Fibroblast of lung (primary cell): ENCODE data around the gene BLOC1S4. TPM values are rescaled to one million over a fixed set of nuclear protein-coding genes. Genes with fewer than 3 reads are reported as not detected.
"Not testable (repeated sequence)": the region's sequence is repeated elsewhere in the genome, so short reads cannot be mapped to it uniquely, and the experiment has no call there.

ENCODE experiments used
- DNase-seq, 2 donors: peaks; one replicate each; pipeline versions ENCODE4 v3.0.0 to v3.0.0-alpha.2; 2010; ENCODE audit warnings: low read depth in 2 of 2
- H2AFZ ChIP-seq: 2 replicates; pipeline ENCODE4 v1.5.1; 2012; ENCODE audit warnings: low read length, control low read depth, inconsistent platforms
- H3K27ac ChIP-seq: 2 replicates; pipeline ENCODE4 v1.5.1; 2011; ENCODE audit warnings: low read length, control low read depth; ENCODE audit not compliant: insufficient read depth
- H3K27me3 ChIP-seq: 2 replicates; pipeline ENCODE4 v1.5.1; 2011; ENCODE audit warnings: mild to moderate bottlenecking, low read length; ENCODE audit not compliant: control insufficient read depth, insufficient read depth
- H3K36me3 ChIP-seq: 2 replicates; pipeline ENCODE4 v1.5.1; 2011; ENCODE audit warnings: low read length; ENCODE audit not compliant: control insufficient read depth, insufficient read depth
- H3K4me1 ChIP-seq: 2 replicates; pipeline ENCODE4 v1.5.1; 2011; ENCODE audit warnings: low read length; ENCODE audit not compliant: control insufficient read depth, insufficient read depth; ENCODE audit errors: extremely low read depth
- H3K4me2 ChIP-seq: 2 replicates; pipeline ENCODE4 v1.5.1; 2011; ENCODE audit warnings: low read length, control low read depth; ENCODE audit not compliant: insufficient read depth; ENCODE audit errors: extremely low read depth
- H3K4me3 ChIP-seq, 4 experiments: fragments of 200-600 bp in 1 of 4; sonication (generic) in 1 of 4; replicated peaks in 1 of 4; 2 replicates each; pipeline ENCODE4 v1.5.1; 2011 to 2016; ENCODE audit warnings: low read length in 4 of 4, low read depth in 3 of 4, mild to moderate bottlenecking in 3 of 4, control low read depth in 2 of 4, inconsistent platforms in 1 of 4, mixed read lengths in 1 of 4; ENCODE audit not compliant: insufficient read depth in 1 of 4; ENCODE audit errors: control extremely low read depth in 1 of 4
- H3K79me2 ChIP-seq: 2 replicates; pipeline ENCODE4 v1.5.1; 2012; ENCODE audit warnings: mild to moderate bottlenecking, low read length, inconsistent platforms; ENCODE audit not compliant: control insufficient read depth, insufficient read depth
- H3K9ac ChIP-seq: 2 replicates; pipeline ENCODE4 v1.5.1; 2011; ENCODE audit warnings: mild to moderate bottlenecking, low read length, control low read depth; ENCODE audit not compliant: insufficient read depth
- H3K9me3 ChIP-seq: 2 replicates; pipeline ENCODE4 v1.5.1; 2012; ENCODE audit warnings: low read depth, low read length; ENCODE audit not compliant: control insufficient read depth, insufficient read depth
- H4K20me1 ChIP-seq: 2 replicates; pipeline ENCODE4 v1.5.1; 2011; ENCODE audit warnings: low read length; ENCODE audit not compliant: control insufficient read depth, insufficient read depth; ENCODE audit errors: extremely low read depth
- EZH2 ChIP-seq: IDR thresholded peaks from 2 replicates; pipeline ENCODE4 v1.5.1; 2012; ENCODE audit warnings: low read length, control low read depth, mild to moderate bottlenecking; ENCODE audit errors: missing control alignments
- polyA plus RNA-seq, 2 donors: library from polyadenylated mRNA; depleted of rRNA in 1 of 2; stranded (reverse) in 1 of 2; unstranded in 1 of 2; fragments of >200 nt; gene quantifications; 2 replicates each; pipeline ENCODE4 v1.2.1, GENCODE V29; 2011 to 2012; ENCODE audit warnings: missing spikeins in 1 of 2
- total RNA-seq: library from RNA; depleted of rRNA; stranded (reverse); fragments of >200 nt; gene quantifications from 2 replicates; pipeline ENCODE4 v1.2.1, GENCODE V29; 2014
- TF ChIP-seq, protein P1 (sequence below), 2 donors: IDR thresholded peaks in 1 of 2; conservative IDR thresholded peaks in 1 of 2; 1 replicate in 1 of 2; 2 replicates in 1 of 2; pipeline ENCODE4 v1.5.1; 2011 to 2012; ENCODE audit warnings: low read length in 2 of 2, control low read depth in 1 of 2, inconsistent platforms in 1 of 2, low read depth in 1 of 2, mild to moderate bottlenecking in 1 of 2

Gene BLOC1S4
- total and polyA plus RNA-seq, 2 donors (not counting 1 experiment from before 2014, with no cell fraction given), result 12.2 to 13.5 TPM

DNA sequence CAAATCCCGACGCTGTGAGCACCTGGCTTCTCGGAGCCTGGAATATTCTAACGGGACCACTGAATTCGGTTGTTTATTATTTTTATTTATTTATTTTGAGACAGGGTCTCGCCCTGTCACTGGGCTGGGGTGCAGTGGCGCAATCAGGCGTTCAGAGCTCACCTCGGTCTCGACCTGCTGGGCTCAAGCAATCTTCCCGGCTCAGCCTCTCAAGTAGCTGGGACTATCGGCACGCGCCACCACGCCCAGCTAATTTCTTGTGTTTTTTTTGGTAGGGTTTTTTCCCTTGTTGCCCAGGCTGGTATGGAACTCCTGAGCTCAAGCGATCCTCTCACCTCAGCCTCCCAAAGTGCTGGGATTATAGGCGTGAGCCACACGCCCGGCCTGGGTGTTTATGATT, 43.8 kb upstream of the BLOC1S4 start:
- H3K27ac ChIP-seq, result no peak overlapping the region
- no peak for DNase-seq
- TF ChIP-seq, protein P1, sequence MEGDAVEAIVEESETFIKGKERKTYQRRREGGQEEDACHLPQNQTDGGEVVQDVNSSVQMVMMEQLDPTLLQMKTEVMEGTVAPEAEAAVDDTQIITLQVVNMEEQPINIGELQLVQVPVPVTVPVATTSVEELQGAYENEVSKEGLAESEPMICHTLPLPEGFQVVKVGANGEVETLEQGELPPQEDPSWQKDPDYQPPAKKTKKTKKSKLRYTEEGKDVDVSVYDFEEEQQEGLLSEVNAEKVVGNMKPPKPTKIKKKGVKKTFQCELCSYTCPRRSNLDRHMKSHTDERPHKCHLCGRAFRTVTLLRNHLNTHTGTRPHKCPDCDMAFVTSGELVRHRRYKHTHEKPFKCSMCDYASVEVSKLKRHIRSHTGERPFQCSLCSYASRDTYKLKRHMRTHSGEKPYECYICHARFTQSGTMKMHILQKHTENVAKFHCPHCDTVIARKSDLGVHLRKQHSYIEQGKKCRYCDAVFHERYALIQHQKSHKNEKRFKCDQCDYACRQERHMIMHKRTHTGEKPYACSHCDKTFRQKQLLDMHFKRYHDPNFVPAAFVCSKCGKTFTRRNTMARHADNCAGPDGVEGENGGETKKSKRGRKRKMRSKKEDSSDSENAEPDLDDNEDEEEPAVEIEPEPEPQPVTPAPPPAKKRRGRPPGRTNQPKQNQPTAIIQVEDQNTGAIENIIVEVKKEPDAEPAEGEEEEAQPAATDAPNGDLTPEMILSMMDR (conservative IDR thresholded peaks at IDR 0.05 in 1 of 2, IDR thresholded peaks at IDR 0.05 in 1 of 2; ENCODE audit: low read depth in 1 of 2, low read length in 2 of 2), result no peak
- no peak for TF ChIP-seq EZH2
- H3K4me2 ChIP-seq, result no peak overlapping the region
- no peaks in the 10 kb centered on the region for H4K20me1 ChIP-seq
- no peaks in the 10 kb centered on the region for H3K9me3 ChIP-seq
- no peak overlapping the region for H3K9ac ChIP-seq
- no peak overlapping the region for H2AFZ ChIP-seq
- H3K79me2 ChIP-seq, result peaks cover 23% of the 10 kb centered on the region
- peaks cover 2% of the 10 kb centered on the region for H3K36me3 ChIP-seq
- H3K27me3 ChIP-seq, result no peaks in the 10 kb centered on the region
- peaks cover 3% of the 10 kb centered on the region for H3K4me1 ChIP-seq
- H3K4me3 ChIP-seq, result no peak overlapping the region

- not testable (repeated sequence) for H3K27ac ChIP-seq, H3K4me2 ChIP-seq, H3K9me3 ChIP-seq, DNase-seq, H3K9ac ChIP-seq, H3K4me3 ChIP-seq, H3K27me3 ChIP-seq, H3K4me1 ChIP-seq, H3K36me3 ChIP-seq, H2AFZ ChIP-seq, H4K20me1 ChIP-seq
- peaks cover 24% of the 10 kb centered on the region for H3K79me2 ChIP-seq
Observed at GRCh38 chr4:6672541-6673190, 43.3 kb upstream of the BLOC1S4 start.

GRCh38 chr4:6673191-6673659, 42.7 kb upstream of the BLOC1S4 start:
- not testable (repeated sequence) for H3K27me3 ChIP-seq

More at GRCh38 chr4:6673191-6673659, 42.7 kb upstream of the BLOC1S4 start:
- not testable (repeated sequence) for H3K4me1 ChIP-seq, H4K20me1 ChIP-seq, H3K36me3 ChIP-seq, H3K9me3 ChIP-seq, H3K9ac ChIP-seq
- DNase-seq, result peak in 1 of 2 donors; percentile 23
- Histone ChIP-seq H3K79me2 (peaks cover 24% of the 10 kb centered on the region), H3K4me2 (peak overlapping the region; percentile 92), H2AFZ (peak overlapping the region; percentile 95), H3K4me3 (peak overlapping the region; percentile 66 to 90 (median 78)), H3K27ac (peak overlapping the region; percentile 68)
